Activated CD8-positive, alpha-beta T cell treated with anti-CD3 and anti-CD28 coated beads for 36 hours (primary cell): ENCODE measurements around the gene NCOA1. TPM values are rescaled to one million over a fixed set of nuclear protein-coding genes. Genes with fewer than 3 reads are reported as not detected.
"Not testable (repeated sequence)": the region's sequence is repeated elsewhere in the genome, so short reads cannot be mapped to it uniquely, and the experiment has no call there.

Experiments used
- ATAC-seq: fragments of 200-7000 bp; cut with Tn5 transposase; one replicate; pipeline ENCODE4 v1.10.0; 2021; ENCODE audit warnings: mild to moderate bottlenecking, moderate library complexity
- CTCF ChIA-PET: fragments of 350-600 bp; sonication (Branson Sonifier 250); formaldehyde crosslinking; loops from one replicate; lab custom pipeline; 2021; ENCODE audit warnings: antibody characterized with exemption; lab: Charles Lee
- POLR2A ChIA-PET: fragments of 350-600 bp; sonication (Branson Sonifier 250); formaldehyde crosslinking; loops from one replicate; lab custom pipeline; 2021; ENCODE audit warnings: antibody characterized with exemption; lab: Charles Lee
- DNase-seq: peaks from one replicate; pipeline ENCODE4 v3.0.0-alpha.2; 2020
- H3K27ac Mint-ChIP-seq: one replicate; pipeline ENCODE4 v1.8.0; 2021; ENCODE audit warnings: mild to moderate bottlenecking, mixed read lengths
- H3K27me3 Mint-ChIP-seq: one replicate; pipeline ENCODE4 v1.8.0; 2021; ENCODE audit warnings: mixed read lengths
- H3K36me3 Mint-ChIP-seq: one replicate; pipeline ENCODE4 v1.8.0; 2021; ENCODE audit warnings: low read depth, mixed read lengths
- H3K4me1 Mint-ChIP-seq: one replicate; pipeline ENCODE4 v1.8.0; 2021; ENCODE audit warnings: low read depth, mixed read lengths
- H3K4me3 Mint-ChIP-seq: one replicate; pipeline ENCODE4 v1.8.0; 2021; ENCODE audit warnings: mild to moderate bottlenecking, moderate library complexity, mixed read lengths
- H3K9me3 Mint-ChIP-seq: one replicate; pipeline ENCODE4 v1.8.0; 2021; ENCODE audit warnings: mixed read lengths
- intact Hi-C: fragments of 100-400 bp; cut with micrococcal nuclease; formaldehyde crosslinking; loops from one replicate; pipeline ENCODE4 v1.10.0; 2022
- total RNA-seq, 2 experiments: library from RNA; stranded (reverse); gene quantifications; one replicate each; pipeline ENCODE4 v1.2.3, GENCODE V29; 2021
- TF ChIP-seq, protein P1 (sequence below): fragments of 200-600 bp; IDR thresholded peaks from one replicate; pipeline ENCODE4 v1.8.0; 2022; ENCODE audit warnings: antibody characterized with exemption, mild to moderate bottlenecking

NCOA1 gene
- total RNA-seq, 2 experiments from 2014 or later: 16.8 to 17.1 TPM

- Mint-ChIP-seq H3K36me3 (peaks cover 21% of the 10 kb centered on the region), H3K4me1 (peaks cover 28% of the 10 kb centered on the region), H3K27me3 (no peaks in the 10 kb centered on the region), H3K9me3 (no peaks in the 10 kb centered on the region), H3K27ac (no peak overlapping the region), H3K4me3 (no peak overlapping the region)
- CTCF ChIA-PET: interaction anchor here (1.2 to 2.0 kb wide), 4 partner anchors 13 to 183 kb away, joined by 3 to 13 read pairs (median 4); no protein-coding TSS in a partner anchor
- intact Hi-C loops: no loop called here
- POLR2A ChIA-PET: no interaction called here
- DNase-seq: no peak
- no peak for ATAC-seq
- TF ChIP-seq, protein P1, sequence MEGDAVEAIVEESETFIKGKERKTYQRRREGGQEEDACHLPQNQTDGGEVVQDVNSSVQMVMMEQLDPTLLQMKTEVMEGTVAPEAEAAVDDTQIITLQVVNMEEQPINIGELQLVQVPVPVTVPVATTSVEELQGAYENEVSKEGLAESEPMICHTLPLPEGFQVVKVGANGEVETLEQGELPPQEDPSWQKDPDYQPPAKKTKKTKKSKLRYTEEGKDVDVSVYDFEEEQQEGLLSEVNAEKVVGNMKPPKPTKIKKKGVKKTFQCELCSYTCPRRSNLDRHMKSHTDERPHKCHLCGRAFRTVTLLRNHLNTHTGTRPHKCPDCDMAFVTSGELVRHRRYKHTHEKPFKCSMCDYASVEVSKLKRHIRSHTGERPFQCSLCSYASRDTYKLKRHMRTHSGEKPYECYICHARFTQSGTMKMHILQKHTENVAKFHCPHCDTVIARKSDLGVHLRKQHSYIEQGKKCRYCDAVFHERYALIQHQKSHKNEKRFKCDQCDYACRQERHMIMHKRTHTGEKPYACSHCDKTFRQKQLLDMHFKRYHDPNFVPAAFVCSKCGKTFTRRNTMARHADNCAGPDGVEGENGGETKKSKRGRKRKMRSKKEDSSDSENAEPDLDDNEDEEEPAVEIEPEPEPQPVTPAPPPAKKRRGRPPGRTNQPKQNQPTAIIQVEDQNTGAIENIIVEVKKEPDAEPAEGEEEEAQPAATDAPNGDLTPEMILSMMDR: no peak
These were observed 101.5 kb downstream of the NCOA1 start for GRCh38 chr2:24592441-24593100.

- Mint-ChIP-seq H3K4me1 (peaks cover 15% of the 10 kb centered on the region), H3K36me3 (peaks cover 7% of the 10 kb centered on the region), H3K4me3 (no peak overlapping the region), H3K27ac (no peak overlapping the region), H3K27me3 (no peaks in the 10 kb centered on the region), H3K9me3 (no peaks in the 10 kb centered on the region)
- TF ChIP-seq, protein P1: no peak
- POLR2A ChIA-PET: no interaction called here
- CTCF ChIA-PET: interaction anchor here (1.3 to 1.4 kb wide), 2 partner anchors 21 to 172 kb away, joined by 3 read pairs; no protein-coding TSS in a partner anchor
- intact Hi-C loops: no loop called here
- ATAC-seq (no peak), DNase-seq (no peak)
These were observed 103.2 kb downstream of the NCOA1 start for GRCh38 chr2:24594283-24594682.

GRCh38 chr2:24597181-24597870 lies 106.3 kb downstream of the NCOA1 start:
- ChIA-PET CTCF (interaction anchor here (1.0 kb wide), 1 partner anchor 18 kb away, joined by 3 read pairs; no protein-coding TSS in a partner anchor), POLR2A (interaction anchor here (0.6 kb wide), 1 partner anchor 173 kb away, joined by 3 read pairs; no protein-coding TSS in a partner anchor)
- Mint-ChIP-seq H3K27me3 (no peaks in the 10 kb centered on the region), H3K9me3 (no peaks in the 10 kb centered on the region), H3K27ac (no peak overlapping the region), H3K4me1 (peaks cover 7% of the 10 kb centered on the region), H3K4me3 (no peak overlapping the region), H3K36me3 (peaks cover 4% of the 10 kb centered on the region)
- TF ChIP-seq, protein P1: no peak
- no peak for DNase-seq
- intact Hi-C loops: no loop called here
- no peak for ATAC-seq

- Mint-ChIP-seq H3K4me1 (peaks cover 18% of the 10 kb centered on the region), H3K36me3 (peaks cover 13% of the 10 kb centered on the region)
- H3K9me3 Mint-ChIP-seq, ATAC-seq, DNase-seq, H3K27ac Mint-ChIP-seq, intact Hi-C loops, H3K27me3 Mint-ChIP-seq, H3K4me3 Mint-ChIP-seq: not testable (repeated sequence)
- ChIA-PET POLR2A (interaction anchor here (0.6 kb wide), 1 partner anchor 156 kb away, joined by 3 read pairs; no protein-coding TSS in a partner anchor), CTCF (interaction anchor here (1.3 kb wide), 1 partner anchor 9 kb away, joined by 6 read pairs; no protein-coding TSS in a partner anchor)
These were observed 109.1 kb downstream of the NCOA1 start for GRCh38 chr2:24600140-24600539.

DNA sequence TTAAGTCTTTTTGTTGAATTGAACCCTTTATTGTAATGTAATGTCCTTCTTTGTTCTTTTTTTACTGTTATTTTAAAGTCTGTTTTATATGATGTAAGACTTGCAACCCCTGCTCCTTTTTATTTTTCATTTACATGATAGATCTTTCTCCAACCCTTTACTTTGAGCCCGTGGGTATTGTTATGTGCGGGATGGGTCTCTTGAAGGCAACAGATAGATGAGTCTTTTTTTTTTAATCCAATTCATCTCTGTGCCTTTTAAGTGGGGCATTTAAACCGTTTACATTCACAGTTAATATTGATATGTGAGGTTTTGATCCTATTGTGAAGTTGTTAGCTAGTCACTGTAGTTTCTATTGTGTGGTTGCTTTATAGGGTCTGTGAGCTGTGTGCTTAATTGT lies 120.6 kb downstream of the NCOA1 start:
- ATAC-seq: no peak
- Mint-ChIP-seq H3K4me3 (no peak overlapping the region), H3K9me3 (peaks cover 9% of the 10 kb centered on the region), H3K4me1 (peaks cover 15% of the 10 kb centered on the region), H3K36me3 (peaks cover 24% of the 10 kb centered on the region), H3K27me3 (no peaks in the 10 kb centered on the region), H3K27ac (no peak overlapping the region)
- intact Hi-C loops: no loop called here
- TF ChIP-seq, protein P1: no peak
- POLR2A ChIA-PET: no interaction called here
- CTCF ChIA-PET: interaction anchor here (0.9 to 1.8 kb wide), 3 partner anchors 13 to 193 kb away, joined by 3 to 5 read pairs (median 4); no protein-coding TSS in a partner anchor
- DNase-seq: no peak
